Right forelimb (tissue), 1 donor: ENCODE data around the gene UBAP1.
"Not testable (repeated sequence)": the region's sequence is repeated elsewhere in the genome, so short reads cannot be mapped to it uniquely, and the experiment has no call there.

Source experiments
- DNase-seq: peaks from one replicate; pipeline ENCODE4 v3.0.0-alpha.2; 2018

The UBAP1 gene

GRCh38 chr9:34185778-34186551 is 7.1 kb downstream of the UBAP1 start:
- no peak for DNase-seq

- no peak for DNase-seq
These were observed 9.0 kb downstream of the UBAP1 start for GRCh38 chr9:34187891-34188240.

- DNase-seq, result no peak
These were observed 12.4 kb downstream of the UBAP1 start for GRCh38 chr9:34190996-34191892.

DNA sequence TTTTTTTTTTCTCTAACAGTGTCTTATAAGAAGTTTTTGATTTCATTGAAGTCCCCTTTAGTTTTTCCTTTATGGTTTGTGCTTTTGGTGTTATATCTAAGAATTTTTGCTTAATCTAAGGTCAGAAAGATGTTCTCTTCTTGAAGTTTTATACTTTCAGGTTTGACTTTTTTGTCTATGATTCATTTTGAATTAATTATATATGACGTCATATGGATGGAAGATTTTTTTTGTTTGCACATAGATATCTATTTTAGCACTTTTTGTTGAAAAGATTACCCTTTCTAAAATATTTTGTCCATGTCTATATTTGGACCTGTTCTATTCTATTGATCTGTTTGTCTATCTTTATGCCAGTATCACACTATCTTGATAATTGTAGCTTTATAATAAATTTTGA is 16.3 kb downstream of the UBAP1 start:
- DNase-seq, result no peak

- not testable (repeated sequence) for DNase-seq
These were observed 18.4 kb downstream of the UBAP1 start for GRCh38 chr9:34197286-34197685.

DNA sequence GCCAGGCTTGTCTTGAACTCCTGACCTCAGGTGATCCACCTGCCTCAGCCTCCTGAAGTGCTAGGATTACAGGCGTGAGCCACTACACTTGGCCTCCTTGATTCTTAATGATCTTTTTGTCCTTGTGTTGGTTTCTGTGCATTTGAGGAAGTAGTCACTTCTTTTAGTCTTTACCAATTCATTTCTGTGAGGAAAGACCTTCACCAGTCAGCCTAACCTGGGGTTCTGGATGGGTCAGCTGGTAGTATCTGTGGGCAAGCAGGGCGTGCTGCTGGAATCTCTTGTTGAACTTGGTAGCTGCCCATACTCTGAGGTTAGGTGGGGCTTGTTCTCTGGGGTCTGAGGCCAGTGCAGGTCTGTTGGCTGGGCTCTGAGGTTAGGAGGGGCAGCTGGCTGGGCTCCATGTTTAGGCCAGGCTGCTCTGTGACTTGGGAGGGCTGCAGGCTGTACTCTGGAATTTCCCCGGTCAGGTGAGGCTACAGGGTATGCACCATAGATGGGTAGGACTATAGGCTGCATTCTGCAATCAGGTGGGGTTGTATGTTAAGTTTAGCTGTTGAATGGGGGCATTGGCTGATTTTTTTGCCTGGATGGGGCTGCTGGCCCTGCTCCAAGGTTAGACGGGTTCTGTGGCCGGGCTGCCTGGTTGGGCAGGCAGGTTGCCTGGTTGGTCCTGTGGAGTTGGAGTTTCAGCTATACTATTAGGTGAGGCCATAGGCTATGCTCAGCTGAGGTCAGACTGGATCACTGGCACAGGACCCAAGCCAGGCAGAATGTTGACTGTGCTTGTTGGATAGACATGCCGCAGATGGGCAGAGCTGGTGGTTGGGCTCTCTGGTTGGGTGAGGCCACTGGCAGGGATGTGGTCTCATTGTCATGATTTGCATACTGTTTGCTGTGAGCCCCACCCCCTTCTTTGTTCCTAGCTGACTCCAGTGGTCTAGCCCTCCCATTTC is 19.2 kb downstream of the UBAP1 start:
- DNase-seq, result no peak

DNA sequence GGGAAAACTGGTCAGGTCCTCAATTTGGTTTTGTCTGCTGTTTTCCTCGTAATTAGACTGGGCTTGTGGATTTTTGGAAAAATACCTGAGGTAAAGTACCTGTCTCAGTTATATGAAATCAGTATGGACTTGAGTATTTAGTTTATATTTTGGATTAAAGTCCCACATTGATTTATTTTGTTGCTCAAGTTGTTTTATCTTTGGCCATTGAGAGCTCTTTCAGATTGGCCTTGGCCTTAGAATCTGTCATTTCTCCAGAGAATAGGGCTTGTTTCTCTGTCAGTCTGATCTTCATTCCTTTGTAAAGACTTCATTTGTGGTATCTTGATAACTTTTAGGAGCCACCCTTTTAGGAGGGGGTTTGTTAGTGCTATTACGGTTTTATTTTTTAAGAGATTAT is 21.2 kb downstream of the UBAP1 start:
- no peak for DNase-seq

GRCh38 chr9:34203275-34203991 is 24.6 kb downstream of the UBAP1 start:
- DNase-seq, result no peak

DNA sequence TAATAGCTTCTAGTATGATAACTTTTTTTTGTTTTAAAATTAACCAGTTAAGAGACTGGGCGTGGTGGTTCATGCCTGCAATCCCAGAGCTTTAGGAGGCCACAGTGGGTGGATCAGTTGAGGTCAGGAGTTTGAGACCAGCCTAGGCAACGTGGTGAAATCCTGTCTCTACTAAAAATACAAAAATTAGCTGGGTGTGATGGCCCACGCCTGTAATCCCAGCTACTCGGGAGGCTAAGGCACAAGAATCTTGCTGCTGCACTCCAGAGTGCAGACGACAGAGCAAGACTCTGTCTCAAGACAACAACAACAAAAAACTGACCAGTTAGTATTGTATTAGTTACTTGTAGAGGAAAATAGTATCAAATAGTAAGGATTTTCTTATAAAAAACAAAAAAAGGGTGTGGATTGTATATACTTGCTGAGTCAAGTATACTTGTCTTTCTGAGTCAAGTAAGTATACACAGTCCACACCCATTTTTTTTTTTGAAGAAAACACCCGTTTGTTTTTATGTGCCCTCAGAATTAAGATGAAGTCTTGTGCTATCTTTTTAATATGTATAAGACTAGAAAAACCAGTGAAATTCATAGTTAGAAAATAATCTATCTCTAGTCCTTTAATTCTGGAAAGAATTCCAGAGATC is 25.3 kb downstream of the UBAP1 start:
- DNase-seq, result no peak

DNA sequence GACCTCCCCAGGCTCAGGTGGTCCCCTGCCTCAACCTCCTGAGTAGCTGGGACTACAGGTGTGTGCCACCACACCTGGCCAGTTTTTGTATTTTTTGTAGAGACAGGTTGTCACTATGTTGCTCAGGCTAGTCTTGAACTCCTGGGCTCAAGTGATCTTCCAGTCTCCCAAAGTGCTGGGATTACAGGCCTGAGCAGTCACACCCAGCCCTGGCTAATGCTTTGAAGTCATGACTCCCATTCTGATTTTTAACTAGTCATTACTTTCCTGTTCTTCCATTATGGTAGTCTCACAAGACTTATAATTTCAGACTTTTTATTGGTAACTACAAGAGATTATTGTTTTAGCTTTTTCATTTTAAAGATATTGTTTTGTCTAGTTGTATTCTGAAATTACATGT is 26.3 kb downstream of the UBAP1 start:
- no peak for DNase-seq

DNA sequence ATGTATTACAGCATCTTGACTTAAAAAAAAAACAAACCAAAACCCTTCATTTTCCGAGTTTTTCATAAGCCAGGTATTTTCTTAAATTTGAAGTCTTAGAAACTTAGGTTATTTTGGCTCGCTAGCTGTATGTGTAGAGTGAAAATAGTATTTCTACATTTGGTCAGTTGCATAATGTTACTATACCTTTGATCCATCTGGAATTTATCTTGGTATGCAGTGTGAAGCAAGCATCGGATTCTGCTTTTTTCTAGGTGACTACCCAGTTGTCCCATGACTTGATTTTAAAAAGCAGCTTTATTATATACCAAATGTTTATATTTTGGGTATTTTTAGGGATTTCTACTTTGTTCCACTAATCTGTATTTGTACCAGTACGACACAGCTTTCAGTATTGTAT is 27.7 kb downstream of the UBAP1 start:
- DNase-seq, result no peak

GRCh38 chr9:34211395-34211794 is 32.6 kb downstream of the UBAP1 start:
- no peak for DNase-seq

DNA sequence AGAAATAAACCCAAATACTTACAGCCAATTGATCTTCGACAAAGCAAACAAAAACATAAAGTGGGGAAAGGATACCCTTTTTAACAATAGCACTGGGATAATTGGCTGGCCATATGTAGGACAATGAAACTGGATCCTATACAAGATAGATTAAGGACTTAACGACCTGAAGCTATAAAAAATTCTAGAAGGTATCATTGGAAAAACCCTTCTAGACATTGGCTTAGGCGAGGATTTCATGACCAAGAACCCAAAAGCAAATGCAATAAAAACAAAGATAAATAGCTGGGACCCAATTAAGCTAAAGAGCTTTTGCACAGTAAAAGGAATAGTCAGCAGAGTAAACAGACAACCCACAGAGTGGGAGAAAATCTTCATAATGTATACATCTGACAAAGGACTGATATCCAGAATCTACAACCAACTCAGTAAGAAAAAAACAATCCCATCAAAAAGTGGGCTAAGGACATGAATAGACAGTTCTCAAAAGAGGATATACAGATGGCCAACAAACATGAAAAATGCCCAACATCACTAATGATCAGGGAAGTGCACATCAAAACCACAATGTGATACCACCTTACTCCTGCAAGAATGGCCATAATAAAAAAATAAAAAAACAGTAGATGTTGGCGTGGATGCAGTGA is 35.6 kb downstream of the UBAP1 start:
- not testable (repeated sequence) for DNase-seq

DNA sequence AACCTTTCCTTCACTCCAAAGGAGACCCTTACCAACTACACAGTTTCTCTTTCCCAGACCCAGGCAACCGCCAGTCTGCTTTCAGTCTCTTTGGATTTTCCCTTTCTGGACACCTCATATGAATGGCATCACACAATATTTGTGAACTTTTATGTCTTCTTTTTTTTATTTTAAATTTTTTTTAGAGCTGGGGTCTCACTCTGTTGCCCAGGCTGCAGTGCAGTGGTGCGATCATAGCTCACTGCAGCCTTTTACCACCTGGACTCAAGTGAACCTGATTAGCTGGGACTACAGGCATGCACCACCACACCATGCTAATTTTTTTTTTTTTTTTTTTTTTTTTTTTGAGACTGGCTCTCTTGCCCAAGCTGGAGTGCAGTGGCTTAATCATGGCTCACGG is 37.5 kb downstream of the UBAP1 start:
- no peak for DNase-seq

GRCh38 chr9:34217015-34217414 is 38.2 kb downstream of the UBAP1 start:
- not testable (repeated sequence) for DNase-seq

DNA sequence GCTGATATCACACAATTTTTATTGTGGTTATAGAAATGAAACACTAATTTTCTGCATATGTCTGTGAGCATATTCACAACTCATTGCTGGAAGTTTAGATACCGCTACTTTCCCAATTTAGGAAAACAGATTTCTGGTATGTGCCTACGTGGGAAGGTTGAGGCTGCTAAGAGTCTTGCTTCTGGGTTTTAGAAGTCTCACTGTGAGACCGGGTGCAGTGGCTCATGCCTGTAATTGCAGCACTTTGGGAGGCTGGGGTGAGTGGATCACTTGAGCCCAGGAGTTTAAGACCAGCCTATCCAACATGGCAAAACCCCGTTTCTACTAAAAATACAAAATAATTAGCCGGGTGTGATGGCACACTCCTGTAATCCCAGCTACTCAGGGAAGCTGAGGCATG is 39.6 kb downstream of the UBAP1 start:
- DNase-seq, result no peak

DNA sequence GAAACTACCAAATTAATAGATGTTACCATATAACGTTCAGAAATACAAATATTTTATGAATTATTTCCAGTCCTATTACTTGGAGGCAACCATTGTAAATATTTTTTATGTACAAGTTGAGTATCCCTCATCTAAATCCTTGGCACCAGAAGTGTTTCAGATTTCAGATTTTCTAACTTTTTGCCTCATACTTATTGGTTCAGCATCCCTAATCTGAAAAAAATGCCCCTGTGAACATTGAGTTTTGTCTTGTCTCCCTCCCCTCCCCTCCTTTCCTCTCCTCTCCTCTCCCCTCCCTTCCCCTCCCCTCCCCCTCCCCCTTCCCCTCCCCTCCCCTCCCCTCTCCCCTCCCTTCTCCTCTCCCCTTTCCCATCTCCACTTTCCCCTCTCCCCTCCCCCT is 40.6 kb downstream of the UBAP1 start:
- DNase-seq, result no peak

DNA sequence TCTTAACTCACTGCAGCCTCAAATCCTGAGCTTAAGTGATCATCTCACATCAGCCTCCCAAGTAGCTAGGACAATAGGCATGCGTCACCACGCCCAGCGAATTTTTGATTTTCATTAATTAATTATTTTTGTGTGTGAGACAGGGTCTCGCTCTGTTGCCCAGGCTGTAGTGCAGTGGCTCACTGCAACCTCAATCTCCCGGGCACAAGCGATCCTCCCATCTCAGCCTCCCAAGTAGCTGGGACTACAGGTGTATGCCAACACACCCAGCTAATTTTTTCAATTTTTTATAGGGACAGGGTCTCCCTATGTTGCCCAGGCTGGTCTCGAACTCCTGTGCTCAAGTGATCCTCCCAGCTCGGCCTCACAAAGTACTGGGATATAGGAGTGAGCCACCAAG is 41.4 kb downstream of the UBAP1 start:
- no peak for DNase-seq

- DNase-seq, result no peak
These were observed 45.5 kb downstream of the UBAP1 start for GRCh38 chr9:34224349-34224748.

GRCh38 chr9:34226144-34226760 is 47.4 kb downstream of the UBAP1 start:
- DNase-seq, result not testable (repeated sequence)

- DNase-seq, result no peak
These were observed 48.6 kb downstream of the UBAP1 start for GRCh38 chr9:34227445-34227844.
